WERI-Rb-1 (cell line): ENCODE data around the gene FNDC8.

Experiments
- DNase-seq: peaks from one replicate; pipeline ENCODE4 v3.0.0-alpha.2; 2020
- H3K27ac ChIP-seq: fragments of 250-450 bp; sonication (Bioruptor Pico); 2 replicates; pipeline ENCODE4 v1.5.1; 2020; ENCODE audit warnings: mild to moderate bottlenecking, moderate library complexity
- H3K27me3 ChIP-seq: fragments of 250-450 bp; sonication (Bioruptor Pico); 2 replicates; pipeline ENCODE4 v1.5.1; 2021; ENCODE audit warnings: mild to moderate bottlenecking, low read depth, moderate library complexity; ENCODE audit not compliant: insufficient read depth, severe bottlenecking
- H3K36me3 ChIP-seq: fragments of 250-450 bp; sonication (Bioruptor Pico); 2 replicates; pipeline ENCODE4 v1.5.1; 2020; ENCODE audit warnings: mild to moderate bottlenecking, moderate library complexity
- H3K4me3 ChIP-seq: 2 replicates; pipeline ENCODE4 v1.5.1; 2011; ENCODE audit warnings: low read depth, mild to moderate bottlenecking, control low read depth, low read length
- H3K9me3 ChIP-seq: fragments of 250-450 bp; sonication (Bioruptor Pico); 2 replicates; pipeline ENCODE4 v1.5.1; 2021; ENCODE audit warnings: mild to moderate bottlenecking, moderate library complexity; ENCODE audit not compliant: severe bottlenecking
- CTCF ChIP-seq: IDR thresholded peaks from 2 replicates; pipeline ENCODE4 v1.5.1; 2011; ENCODE audit warnings: low read depth, mild to moderate bottlenecking, control low read depth, inconsistent platforms, low read length

The FNDC8 gene

DNA sequence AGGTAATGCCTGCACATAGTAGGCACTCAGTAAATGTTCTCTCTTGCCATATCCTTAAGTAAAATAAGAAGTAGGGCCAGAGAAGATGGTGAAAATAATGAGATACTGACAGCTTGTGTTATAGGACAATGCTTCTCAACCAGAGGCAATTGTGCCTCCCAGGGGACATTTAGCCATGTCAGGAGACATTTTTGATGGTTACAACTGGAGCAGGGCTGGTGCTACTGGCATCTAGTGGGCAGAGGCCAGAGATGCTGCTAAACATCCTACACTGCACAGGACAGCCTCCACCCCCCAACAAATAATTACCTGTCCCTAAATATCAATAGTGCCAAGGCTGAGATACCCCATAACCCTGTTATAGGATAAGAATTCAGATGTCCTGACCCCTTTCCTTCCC lies 3.4 kb upstream of the FNDC8 start:
- Histone ChIP-seq H3K27me3 (no peaks in the 10 kb centered on the region), H3K9me3 (no peaks in the 10 kb centered on the region), H3K4me3 (no peak overlapping the region), H3K27ac (no peak overlapping the region), H3K36me3 (peaks cover 3% of the 10 kb centered on the region; the same call in 1 of the 2 replicates)
- TF ChIP-seq CTCF: no peak
- no peak for DNase-seq

DNA sequence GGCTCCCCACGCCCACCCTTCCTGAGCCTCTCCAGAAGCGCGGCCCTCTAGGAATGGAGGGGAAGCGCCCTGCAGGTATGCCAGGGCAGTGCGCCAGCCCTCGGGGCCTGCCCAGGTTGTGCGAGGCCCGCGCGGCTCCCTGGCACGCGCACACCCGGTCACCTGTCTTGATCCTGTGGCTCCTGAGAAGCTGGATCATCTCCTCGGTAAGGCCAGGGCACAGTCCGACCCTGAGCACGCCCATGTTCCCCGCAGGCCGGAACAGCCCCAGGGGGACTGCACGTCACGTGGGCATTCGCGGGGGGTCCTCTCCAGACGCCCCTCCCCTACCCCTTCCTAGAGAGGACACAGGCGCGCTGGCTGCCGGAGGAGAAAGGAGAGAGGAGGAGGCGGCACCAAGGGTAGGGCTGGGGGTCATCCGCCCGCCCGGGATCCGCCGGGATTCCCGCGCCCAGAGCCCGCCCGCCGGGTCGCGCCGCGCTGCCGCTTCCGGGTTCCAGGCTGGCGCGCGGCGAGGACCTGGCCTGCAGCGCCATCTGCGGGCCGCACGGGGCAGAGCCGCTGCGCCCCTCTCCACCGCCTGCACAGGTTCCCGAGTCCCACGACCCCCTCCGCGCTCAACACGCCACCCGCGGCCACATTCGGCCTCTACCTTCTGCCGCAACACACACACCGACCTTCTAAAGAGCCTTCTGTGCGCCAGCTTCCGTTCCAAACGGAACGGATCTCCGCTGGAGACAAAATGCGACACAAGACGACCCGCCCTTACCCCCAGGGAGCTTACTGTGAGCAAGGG lies 1.8 kb upstream of the FNDC8 start, which contains the start of gene RAD51D:
RAD51D (minus strand) TSS at position 491 of the 796 bp plus-strand sequence; CDS start at position 244, 247 bp downstream.
- peak; percentile 91 for TF ChIP-seq CTCF
- H3K36me3 ChIP-seq: peaks cover 3% of the 10 kb centered on the region; the same call in 1 of the 2 replicates
- no peaks in the 10 kb centered on the region for H3K27me3 ChIP-seq
- H3K27ac ChIP-seq: peak within 1 kb of the TSS; percentile 69
- peak; percentile 83 for DNase-seq
- no peaks in the 10 kb centered on the region for H3K9me3 ChIP-seq
- H3K4me3 ChIP-seq: peak within 1 kb of the TSS; percentile 66

DNA sequence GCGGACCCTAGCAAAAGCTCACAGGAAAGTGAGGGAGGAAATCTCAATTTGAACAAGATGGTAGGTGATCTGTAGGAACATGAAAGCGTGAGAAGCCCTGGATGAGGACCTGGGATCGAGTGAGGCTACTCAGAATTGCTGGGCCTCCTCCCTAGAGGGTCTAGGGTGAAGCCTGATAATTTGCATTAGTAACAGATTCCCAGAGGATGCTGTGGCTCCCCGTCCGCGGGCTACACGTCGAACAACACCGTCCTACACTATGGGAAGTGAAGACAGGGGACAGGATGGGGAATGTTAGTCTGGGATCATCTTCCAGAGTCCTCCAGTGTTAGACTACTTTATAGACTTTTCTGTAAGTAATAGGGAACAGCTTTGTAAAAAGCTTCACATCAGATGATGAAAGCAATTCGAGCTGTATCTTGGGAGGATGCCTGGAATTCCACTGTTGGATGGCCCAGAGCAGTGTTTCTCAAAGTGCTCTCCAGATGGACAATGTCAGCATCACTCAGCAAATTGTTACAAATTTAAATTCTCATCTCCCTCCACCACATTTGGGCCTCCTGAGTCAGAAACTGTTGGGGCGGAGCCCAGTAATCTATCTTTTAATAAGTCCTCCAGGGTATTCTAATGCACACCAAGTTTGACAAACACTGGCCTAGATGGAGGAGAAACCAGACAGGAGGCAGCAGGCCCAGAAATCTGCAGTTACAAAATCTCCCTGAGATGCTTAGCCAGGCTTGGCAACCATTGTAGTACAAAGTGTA lies 6.5 kb downstream of the FNDC8 start:
- H3K36me3 ChIP-seq: peaks cover 30% of the 10 kb centered on the region
- H3K4me3 ChIP-seq: no peak overlapping the region
- DNase-seq: no peak
- no peak for TF ChIP-seq CTCF
- H3K27ac ChIP-seq: no peak overlapping the region
- H3K9me3 ChIP-seq: no peaks in the 10 kb centered on the region
- H3K27me3 ChIP-seq: no peaks in the 10 kb centered on the region

DNA sequence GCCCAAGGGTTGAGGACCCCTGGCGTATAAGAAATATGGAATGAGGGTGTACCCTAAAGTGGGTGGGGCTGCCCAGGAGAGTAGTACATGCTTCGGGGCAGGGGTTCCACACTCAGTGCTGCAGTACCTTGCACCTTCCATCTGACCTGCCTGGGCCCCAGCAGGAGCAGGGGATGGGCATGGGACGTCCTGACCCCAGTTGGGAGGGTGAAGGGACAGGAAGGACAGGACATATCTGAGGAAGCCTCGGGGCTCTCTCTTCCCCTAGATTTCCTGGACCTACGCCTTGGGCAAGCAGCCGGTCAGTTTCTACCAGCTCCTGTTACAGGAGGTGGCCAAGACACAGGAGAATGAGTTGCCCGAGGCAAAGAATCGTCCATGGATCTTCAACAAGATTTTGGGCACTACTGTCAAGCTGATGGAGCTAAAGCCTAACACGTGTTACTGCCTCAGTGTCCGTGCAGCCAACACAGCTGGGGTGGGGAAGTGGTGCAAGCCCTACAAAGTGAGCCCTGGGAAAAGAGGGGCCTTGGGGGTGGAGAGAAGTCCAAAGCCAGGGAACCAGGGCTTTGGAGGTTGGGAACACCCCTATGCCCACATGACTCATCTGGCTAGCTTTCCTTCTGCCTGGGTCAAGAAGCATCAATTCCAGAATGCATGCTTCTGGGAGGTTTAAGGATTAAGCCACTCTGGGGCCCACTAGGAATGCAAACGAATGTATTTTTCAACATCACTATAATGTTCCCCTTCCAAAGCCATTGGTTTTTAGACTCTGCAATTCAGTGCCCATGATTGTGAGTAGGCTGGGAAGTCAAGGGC lies 7.9 kb downstream of the FNDC8 start:
- Histone ChIP-seq H3K27me3 (no peaks in the 10 kb centered on the region), H3K36me3 (peaks cover 45% of the 10 kb centered on the region), H3K4me3 (no peak overlapping the region), H3K9me3 (no peaks in the 10 kb centered on the region), H3K27ac (no peak overlapping the region)
- TF ChIP-seq CTCF: no peak
- DNase-seq: no peak

DNA sequence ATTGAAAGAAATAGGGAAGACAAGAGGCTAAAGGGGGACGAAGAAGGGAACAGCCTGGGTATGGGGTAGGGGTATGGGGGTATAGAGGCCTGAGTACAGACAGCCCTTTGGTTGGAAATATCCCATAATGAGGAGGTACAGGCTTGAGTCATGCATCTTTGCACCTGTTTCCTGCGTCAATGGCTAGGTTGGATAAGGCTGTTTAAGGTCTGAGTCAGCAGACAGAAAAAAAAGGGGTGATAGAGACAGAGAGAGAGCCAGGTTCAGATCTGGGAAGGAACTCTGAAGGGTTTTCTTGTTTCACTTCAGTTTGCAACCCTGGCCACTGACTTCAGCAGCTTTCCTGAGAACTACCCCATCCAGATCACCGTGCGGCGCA lies 8.5 kb downstream of the FNDC8 start:
- Histone ChIP-seq H3K36me3 (peaks cover 51% of the 10 kb centered on the region), H3K27me3 (no peaks in the 10 kb centered on the region), H3K9me3 (no peaks in the 10 kb centered on the region), H3K27ac (no peak overlapping the region), H3K4me3 (no peak overlapping the region)
- no peak for TF ChIP-seq CTCF
- no peak for DNase-seq
